Adrenal gland (tissue), 12 donors: ENCODE data around the gene EBF3. TPM values are rescaled to one million over a fixed set of nuclear protein-coding genes. Genes with fewer than 3 reads are reported as not detected.

ENCODE experiments used
- DNase-seq, 7 donors: peaks; one replicate each; pipeline ENCODE4 v3.0.0-alpha.2; 2019 to 2020
- H3K27ac ChIP-seq, 5 donors: fragments of 200-600 bp; sonication (generic) in 4 of 5; 1 replicate in 3 of 5; 2 replicates in 2 of 5; pipeline versions ENCODE4 v1.5.1 to v1.8.0; 2016 to 2020; ENCODE audit warnings: mild to moderate bottlenecking in 1 of 5
- H3K27me3 ChIP-seq: fragments of 200-600 bp; 2 replicates; pipeline ENCODE4 v1.8.0; 2021
- H3K36me3 ChIP-seq, 2 donors: fragments of 200-600 bp; replicated peaks in 1 of 2; 1 replicate in 1 of 2; 2 replicates in 1 of 2; pipeline versions ENCODE4 v1.5.1 to v1.8.0; 2018 to 2022
- H3K4me1 ChIP-seq, 2 donors: fragments of 200-600 bp; replicated peaks in 1 of 2; 1 replicate in 1 of 2; 2 replicates in 1 of 2; pipeline versions ENCODE4 v1.5.1 to v1.8.0; 2018 to 2021
- H3K4me3 ChIP-seq, 4 donors: fragments of 200-600 bp; sonication (generic) in 3 of 4; one replicate each; pipeline ENCODE4 v1.5.1; 2016 to 2018
- H3K9me3 ChIP-seq, 3 donors: fragments of 200-600 bp; sonication (generic) in 1 of 3; replicated peaks in 1 of 3; 1 replicate in 2 of 3; 2 replicates in 1 of 3; pipeline versions ENCODE4 v1.5.1 to v1.8.0; 2016 to 2021
- CTCF ChIP-seq, 6 experiments: fragments of 450-650 bp in 4 of 6; fragments of 200-600 bp in 2 of 6; sonication (generic) in 1 of 6; IDR thresholded peaks; 1 replicate in 5 of 6; 2 replicates in 1 of 6; pipeline versions ENCODE4 v1.5.1 to v1.8.0; 2016 to 2021; ENCODE audit warnings: antibody characterized with exemption in 6 of 6, mild to moderate bottlenecking in 2 of 6, moderate library complexity in 1 of 6
- POLR2A ChIP-seq, 2 donors: fragments of 450-650 bp; IDR thresholded peaks; one replicate each; pipeline ENCODE4 v1.6.1; 2017; ENCODE audit warnings: antibody characterized with exemption in 2 of 2, mild to moderate bottlenecking in 2 of 2, moderate library complexity in 1 of 2
- WGBS, 4 donors: extraction: QIAGEN DNeasy Blood & Tissue Kit in 2 of 4; methylation state at CpG; one replicate each; pipeline versions ENCODE4 v1.1.5 to v1.1.7; 2013 to 2017; 5-methylcytosine and 5-hydroxymethylcytosine counted together
- intact Hi-C, 2 donors: fragments of 100-400 bp; cut with DNase I; formaldehyde crosslinking; loops; one replicate each; pipeline versions ENCODE4 v1.14.1 to v1.15.0; 2022 to 2023
- polyA plus RNA-seq, 3 donors: library from polyadenylated mRNA; stranded (reverse); fragments of 200-250 nt in 2 of 3; fragments of 350-450 nt in 1 of 3; fragmentation: Illumina TruSeq in 1 of 3; extraction: RNeasy Lipid Tissue Mini Kit (QIAGEN cat#74804) in 1 of 3; gene quantifications; one replicate each; pipeline ENCODE4 v1.2.3, GENCODE V29; 2013 to 2014
- total RNA-seq, 9 donors: library from RNA; depleted of rRNA in 4 of 9; stranded (reverse); fragments of >200 nt in 4 of 9; fragments of 120-200 nt in 1 of 9; fragmentation: NEBNext Ultra II Directional in 1 of 9; extraction: Animal tissue kit (Norgen Biotek cat#: 25700) in 1 of 9; gene quantifications; one replicate each; pipeline versions ENCODE4 v1.1.0 to v1.2.4, GENCODE V29; 2013 to 2023
- donor health status: healthy with polysubstance abuse.
- donor health status: Bipolar disorder and iron deficiency.
- donor health status: DM: yes; HTN: yes; CAD: no.
- donor health status: DM: no; HTN: no; CAD: no.
- donor health status: DM: no; HTN: no; CAD: no.
- donor health status: DM: yes; HTN: yes; CAD: no.

Gene EBF3
- total and polyA plus RNA-seq, 12 donors: 0.12 to 2.2 (median 0.53) TPM; not detected in 1

- WGBS, 4 donors: 78 to 87% (median 83%) methylated on average over 7 of the region's 7 CpGs
- no peak overlapping the region for H3K27ac ChIP-seq
- no peaks in the 10 kb centered on the region for H3K9me3 ChIP-seq
- no peaks in the 10 kb centered on the region for H3K36me3 ChIP-seq
- H3K27me3 ChIP-seq: no peaks in the 10 kb centered on the region
- no peaks in the 10 kb centered on the region for H3K4me1 ChIP-seq
- TF ChIP-seq CTCF (IDR thresholded peaks at IDR 0.05): no peak
- no peak for TF ChIP-seq POLR2A (IDR thresholded peaks at IDR 0.05)
- no peak for DNase-seq
- intact Hi-C loops: no loop called here
- no peak overlapping the region for H3K4me3 ChIP-seq
Observed at GRCh38 chr10:129855836-129856563, 108.1 kb downstream of the EBF3 start.

- intact Hi-C loops: no loop called here
- H3K27me3 ChIP-seq: no peaks in the 10 kb centered on the region
- 78 to 84% (median 81%) methylated on average over 27 to 31 of the region's 31 CpGs for WGBS, 4 donors
Observed at GRCh38 chr10:129854796-129855705, 109.0 kb downstream of the EBF3 start.

GRCh38 chr10:129854158-129854557, 109.9 kb downstream of the EBF3 start:
- intact Hi-C loops: no loop called here
- Histone ChIP-seq H3K27me3 (no peaks in the 10 kb centered on the region), H3K36me3 (no peaks in the 10 kb centered on the region), H3K4me1 (no peaks in the 10 kb centered on the region), H3K4me3 (no peak overlapping the region), H3K9me3 (no peaks in the 10 kb centered on the region), H3K27ac (no peak overlapping the region)
- TF ChIP-seq CTCF (IDR thresholded peaks at IDR 0.05) (no peak), POLR2A (IDR thresholded peaks at IDR 0.05) (no peak)
- no peak for DNase-seq
- WGBS, 4 donors: 74 to 81% (median 78%) methylated on average over 10 of the region's 10 CpGs

More at GRCh38 chr10:129854796-129855705, 109.0 kb downstream of the EBF3 start:
- TF ChIP-seq POLR2A (IDR thresholded peaks at IDR 0.05): no peak
- no peak for TF ChIP-seq CTCF (IDR thresholded peaks at IDR 0.05)
- H3K4me1 ChIP-seq: no peaks in the 10 kb centered on the region
- no peaks in the 10 kb centered on the region for H3K36me3 ChIP-seq
- H3K9me3 ChIP-seq: no peaks in the 10 kb centered on the region
- no peak overlapping the region for H3K4me3 ChIP-seq
- DNase-seq: no peak
- H3K27ac ChIP-seq: no peak overlapping the region

GRCh38 chr10:129853562-129853903, 110.5 kb downstream of the EBF3 start:
- no peaks in the 10 kb centered on the region for H3K27me3 ChIP-seq

More at GRCh38 chr10:129853562-129853903, 110.5 kb downstream of the EBF3 start:
- Histone ChIP-seq H3K9me3 (no peaks in the 10 kb centered on the region), H3K4me1 (no peaks in the 10 kb centered on the region), H3K4me3 (peak overlapping the region in 1 of 4 donors; percentile 15), H3K27ac (no peak overlapping the region), H3K36me3 (no peaks in the 10 kb centered on the region)
- TF ChIP-seq POLR2A (IDR thresholded peaks at IDR 0.05) (no peak), CTCF (IDR thresholded peaks at IDR 0.05) (peak in 2 of 6 experiments; percentile 23 to 36)
- 35 to 46% (median 37%) methylated on average over 2 of the region's 2 CpGs for WGBS, 4 donors
- intact Hi-C loops: no loop called here
- DNase-seq: no peak
